NCI-H2196 (cell line): ENCODE data around the gene CSRNP2.
A peak's percentile ranks its signal among the peaks of the same experiment; 100 is the strongest.
"Not testable (repeated sequence)": the region's sequence is repeated elsewhere in the genome, so short reads cannot be mapped to it uniquely, and the experiment has no call there.

Experiments
- DNase-seq: peaks from one replicate; lab custom pipeline; 2025; ENCODE audit not compliant: unreplicated experiment; lab: John Stamatoyannopoulos, UW

Gene CSRNP2

GRCh38 chr12:51083126-51083833 is at the start of gene CSRNP2:
TSS of gene CSRNP2 (minus strand) at chr12:51083596. CDS start at chr12:51076561, 7,035 bp downstream.
- DNase-seq, result peak; percentile 93

- DNase-seq, result no peak
Observed at GRCh38 chr12:51132693-51133092, 49.3 kb upstream of the CSRNP2 start.

- no peak for DNase-seq
Observed at GRCh38 chr12:51131745-51132521, 48.5 kb upstream of the CSRNP2 start.

GRCh38 chr12:51128919-51129318 is 45.5 kb upstream of the CSRNP2 start:
- no peak for DNase-seq

GRCh38 chr12:51127050-51127729 is 43.8 kb upstream of the CSRNP2 start:
- DNase-seq, result no peak

- DNase-seq, result no peak
Observed at GRCh38 chr12:51126297-51126696, 42.9 kb upstream of the CSRNP2 start.

GRCh38 chr12:51124504-51124903 is 41.1 kb upstream of the CSRNP2 start:
- DNase-seq, result no peak

- DNase-seq, result no peak
Observed at GRCh38 chr12:51122844-51123243, 39.4 kb upstream of the CSRNP2 start.

GRCh38 chr12:51118706-51119105 is 35.3 kb upstream of the CSRNP2 start:
- no peak for DNase-seq

- DNase-seq, result no peak
Observed at GRCh38 chr12:51115533-51115932, 32.1 kb upstream of the CSRNP2 start.

- DNase-seq, result no peak
Observed at GRCh38 chr12:51108136-51108535, 24.7 kb upstream of the CSRNP2 start.

- no peak for DNase-seq
Observed at GRCh38 chr12:51103977-51104376, 20.6 kb upstream of the CSRNP2 start.

- no peak for DNase-seq
Observed at GRCh38 chr12:51098611-51099010, 15.2 kb upstream of the CSRNP2 start.

GRCh38 chr12:51090705-51091229 is 7.4 kb upstream of the CSRNP2 start:
- DNase-seq, result no peak

GRCh38 chr12:51087818-51088217 is 4.4 kb upstream of the CSRNP2 start:
- DNase-seq, result no peak

- DNase-seq, result no peak
Observed at GRCh38 chr12:51086933-51087332, 3.5 kb upstream of the CSRNP2 start.

GRCh38 chr12:51085757-51086156 is 2.4 kb upstream of the CSRNP2 start:
- no peak for DNase-seq

- no peak for DNase-seq
Observed at GRCh38 chr12:51082561-51083125, 753 bp downstream of the CSRNP2 start.

- DNase-seq, result no peak
Observed at GRCh38 chr12:51081421-51081820, 2.0 kb downstream of the CSRNP2 start.

GRCh38 chr12:51080136-51080535 is 3.3 kb downstream of the CSRNP2 start:
- no peak for DNase-seq

GRCh38 chr12:51078866-51079265 is 4.5 kb downstream of the CSRNP2 start:
- not testable (repeated sequence) for DNase-seq
